H9 (cell line): ENCODE measurements around the gene RGS14. TPM values are rescaled to one million over a fixed set of nuclear protein-coding genes. Genes with fewer than 3 reads are reported as not detected.

Experiments
- DNase-seq: peaks from one replicate; pipeline ENCODE4 v3.0.0-alpha.2; 2017
- H2AFZ ChIP-seq: one replicate; pipeline ENCODE4 v1.6.1; 2013; ENCODE audit warnings: mild to moderate bottlenecking, low read length, control low read depth, moderate library complexity
- H2AK5ac ChIP-seq: 2 replicates; pipeline ENCODE4 v1.6.1; 2013; ENCODE audit warnings: low read length, control low read depth, mixed read lengths; ENCODE audit not compliant: insufficient read length
- H2BK120ac ChIP-seq: one replicate; pipeline ENCODE4 v1.6.1; 2013; ENCODE audit warnings: low read depth, mild to moderate bottlenecking, low read length, control low read depth, inconsistent platforms; ENCODE audit not compliant: poor library complexity, severe bottlenecking
- H2BK12ac ChIP-seq: 2 replicates; pipeline ENCODE4 v1.6.1; 2013; ENCODE audit warnings: low read length, control low read depth, mixed read lengths, low read depth; ENCODE audit not compliant: insufficient read length
- H2BK15ac ChIP-seq: 2 replicates; pipeline ENCODE4 v1.6.1; 2013; ENCODE audit warnings: low read depth, low read length, control low read depth
- H2BK20ac ChIP-seq: one replicate; pipeline ENCODE4 v1.6.1; 2013; ENCODE audit warnings: low read depth, mild to moderate bottlenecking, low read length, control low read depth, inconsistent platforms; ENCODE audit not compliant: poor library complexity, severe bottlenecking
- H2BK5ac ChIP-seq: 2 replicates; pipeline ENCODE4 v1.6.1; 2013; ENCODE audit warnings: low read length, control low read depth, mixed read lengths; ENCODE audit not compliant: insufficient read length
- H3K14ac ChIP-seq: 2 replicates; pipeline ENCODE4 v1.6.1; 2013; ENCODE audit warnings: low read length, control low read depth; ENCODE audit not compliant: insufficient read depth
- H3K18ac ChIP-seq: 2 replicates; pipeline ENCODE4 v1.6.1; 2013; ENCODE audit warnings: low read depth, mild to moderate bottlenecking, mixed read lengths, low read length, control low read depth; ENCODE audit not compliant: insufficient read length
- H3K23ac ChIP-seq: 2 replicates; pipeline ENCODE4 v1.6.1; 2013; ENCODE audit warnings: low read length, control low read depth, mixed read lengths, low read depth; ENCODE audit not compliant: insufficient read length
- H3K23me2 ChIP-seq: 2 replicates; pipeline ENCODE4 v1.6.1; 2013; ENCODE audit warnings: low read depth, mild to moderate bottlenecking, mixed read lengths, low read length, control low read depth; ENCODE audit not compliant: insufficient read length, poor library complexity, severe bottlenecking
- H3K27ac ChIP-seq: 2 replicates; pipeline ENCODE4 v1.5.1; 2013; ENCODE audit warnings: low read length, control low read depth, mixed read lengths, low read depth; ENCODE audit not compliant: insufficient read length
- H3K27me3 ChIP-seq: 2 replicates; pipeline ENCODE4 v1.6.1; 2013; ENCODE audit warnings: low read length, control low read depth, inconsistent platforms; ENCODE audit not compliant: insufficient read depth
- H3K4ac ChIP-seq: 2 replicates; pipeline ENCODE4 v1.6.1; 2013; ENCODE audit warnings: low read depth, mild to moderate bottlenecking, control low read depth, inconsistent platforms, low read length, moderate library complexity
- H3K4me1 ChIP-seq: 2 replicates; pipeline ENCODE4 v1.6.1; 2013; ENCODE audit warnings: low read length, control low read depth, inconsistent platforms; ENCODE audit not compliant: insufficient read depth
- H3K4me2 ChIP-seq: 2 replicates; pipeline ENCODE4 v1.6.1; 2013; ENCODE audit warnings: low read length, control low read depth, mixed read lengths; ENCODE audit not compliant: insufficient read length, insufficient read depth
- H3K56ac ChIP-seq: 2 replicates; pipeline ENCODE4 v1.6.1; 2013; ENCODE audit warnings: low read depth, mild to moderate bottlenecking, mixed read lengths, low read length, control low read depth; ENCODE audit not compliant: insufficient read length
- H3K79me1 ChIP-seq: 2 replicates; pipeline ENCODE4 v1.6.1; 2013; ENCODE audit warnings: low read depth, mild to moderate bottlenecking, moderate library complexity, low read length, control low read depth, inconsistent platforms; ENCODE audit not compliant: insufficient read depth, poor library complexity, severe bottlenecking
- H3K79me2 ChIP-seq: 2 replicates; pipeline ENCODE4 v1.6.1; 2013; ENCODE audit warnings: low read length, control low read depth, inconsistent platforms; ENCODE audit not compliant: insufficient read depth
- H3K9ac ChIP-seq: 2 replicates; pipeline ENCODE4 v1.6.1; 2013; ENCODE audit warnings: low read length, control low read depth, mixed read lengths; ENCODE audit not compliant: insufficient read length; ENCODE audit errors: extremely low read depth
- H3K9me3 ChIP-seq: one replicate; pipeline ENCODE4 v1.6.1; 2013; ENCODE audit warnings: low read depth, low read length, inconsistent platforms; ENCODE audit not compliant: control insufficient read depth
- H3T11ph ChIP-seq: one replicate; pipeline ENCODE4 v1.6.1; 2013; ENCODE audit warnings: mild to moderate bottlenecking, low read length, control low read depth, inconsistent platforms
- H4K20me1 ChIP-seq: one replicate; pipeline ENCODE4 v1.6.1; 2013; ENCODE audit not compliant: control insufficient read depth, insufficient read length, insufficient read depth
- H4K5ac ChIP-seq: 2 replicates; pipeline ENCODE4 v1.6.1; 2013; ENCODE audit warnings: low read depth, mild to moderate bottlenecking, mixed read lengths, low read length, control low read depth; ENCODE audit not compliant: insufficient read length
- H4K8ac ChIP-seq: replicated peaks from 2 replicates; pipeline ENCODE4 v1.6.1; 2013; ENCODE audit warnings: low read length, control low read depth, mixed read lengths, low read depth; ENCODE audit not compliant: insufficient read length
- H4K91ac ChIP-seq: 2 replicates; pipeline ENCODE4 v1.6.1; 2013; ENCODE audit warnings: low read depth, mild to moderate bottlenecking, moderate library complexity, mixed read lengths, low read length, control low read depth; ENCODE audit not compliant: insufficient read length
- H3K27ac Mint-ChIP-seq, 3 experiments: 2 replicates in 2 of 3; 3 replicates in 1 of 3; pipeline ENCODE4 v1.8.0; 2020 to 2021; ENCODE audit warnings: mixed read lengths in 3 of 3, mild to moderate bottlenecking in 1 of 3, moderate library complexity in 1 of 3
- H3K27me3 Mint-ChIP-seq: 2 replicates; pipeline ENCODE4 v1.8.0; 2021; ENCODE audit warnings: low read depth, mild to moderate bottlenecking, moderate library complexity, mixed read lengths
- H3K36me3 Mint-ChIP-seq, 3 experiments: 2 replicates in 2 of 3; 3 replicates in 1 of 3; pipeline ENCODE4 v1.8.0; 2020 to 2021; ENCODE audit warnings: low read depth in 3 of 3, mixed read lengths in 3 of 3; ENCODE audit not compliant: insufficient read depth in 1 of 3
- H3K4me1 Mint-ChIP-seq, 2 experiments: 2 replicates each; pipeline ENCODE4 v1.8.0; 2020; ENCODE audit warnings: mixed read lengths in 2 of 2
- H3K4me3 Mint-ChIP-seq, 2 experiments: 2 replicates in 1 of 2; 3 replicates in 1 of 2; pipeline ENCODE4 v1.8.0; 2020 to 2021; ENCODE audit warnings: mild to moderate bottlenecking in 2 of 2, mixed read lengths in 2 of 2, moderate library complexity in 1 of 2
- H3K9me3 Mint-ChIP-seq, 2 experiments: 2 replicates in 1 of 2; 3 replicates in 1 of 2; pipeline ENCODE4 v1.8.0; 2020; ENCODE audit warnings: mild to moderate bottlenecking in 2 of 2, mixed read lengths in 2 of 2, moderate library complexity in 1 of 2
- CTCF ChIP-seq: fragments of 200-600 bp; sonication (generic); conservative IDR thresholded peaks from 3 replicates; pipeline ENCODE4 v1.8.0; 2021; ENCODE audit warnings: antibody characterized with exemption, mild to moderate bottlenecking
- WGBS: extraction: QIAGEN DNeasy Blood & Tissue Kit; methylation state at CpG from one replicate; pipeline ENCODE4 v1.1.7; 2013; ENCODE audit warnings: missing lambda C conversion rate, low lambda C conversion rate, mixed read lengths; ENCODE audit not compliant: insufficient read length; ENCODE audit errors: extremely low coverage; 5-methylcytosine and 5-hydroxymethylcytosine counted together
- total RNA-seq: library from RNA; stranded (reverse); gene quantifications from 2 replicates; pipeline ENCODE4 v1.2.1, GENCODE V29; 2021

The RGS14 gene
- total RNA-seq, 1 experiment from 2014 or later, result 12.3 TPM

DNA sequence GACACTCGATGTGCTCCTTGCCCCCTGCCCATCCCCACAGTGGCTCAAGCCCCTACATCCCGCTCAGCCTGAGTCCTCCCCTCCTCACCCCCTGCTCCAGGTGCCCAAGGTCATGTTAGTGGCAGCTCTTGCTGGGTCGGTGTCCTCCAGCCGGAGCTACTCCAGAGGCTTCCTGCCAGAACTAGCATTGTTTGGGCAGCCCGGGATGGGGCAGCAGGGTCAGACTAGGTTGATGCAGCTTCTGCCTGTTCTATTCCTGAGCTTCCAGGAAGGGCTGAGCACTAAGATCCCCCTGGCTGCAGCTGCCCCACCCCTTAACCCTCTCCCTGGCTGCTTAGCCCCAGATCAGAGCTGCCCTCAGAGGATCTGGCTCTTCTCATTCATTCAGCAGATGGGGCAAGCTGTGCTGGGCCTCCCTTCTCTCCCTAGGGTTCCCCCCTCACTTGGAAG is 671 bp downstream of the RGS14 start:
- H4K20me1 ChIP-seq, result no peaks in the 10 kb centered on the region
- H3K9me3 Mint-ChIP-seq, result peaks cover 3 to 4% of the 10 kb centered on the region in 2 experiments; a peak in 4 of 5 replicates
- H2BK15ac ChIP-seq, result no peak overlapping the region
- H3K27me3 Mint-ChIP-seq, result peaks cover 56% of the 10 kb centered on the region
- no peaks in the 10 kb centered on the region for H3K36me3 Mint-ChIP-seq
- H2BK12ac ChIP-seq, result no peak overlapping the region
- no peaks in the 10 kb centered on the region for H3K79me1 ChIP-seq
- no peaks in the 10 kb centered on the region for H3K79me2 ChIP-seq
- no peak for DNase-seq
- no peak overlapping the region for H2AK5ac ChIP-seq
- peaks cover 9 to 13% of the 10 kb centered on the region in 2 experiments for H3K4me1 Mint-ChIP-seq
- no peak overlapping the region for H3K9ac ChIP-seq
- H2BK120ac ChIP-seq, result no peak overlapping the region
- no peak overlapping the region for H3K18ac ChIP-seq
- no peaks in the 10 kb centered on the region for H3K9me3 ChIP-seq
- no peak overlapping the region for H3K27ac ChIP-seq
- no peak overlapping the region for H2AFZ ChIP-seq
- no peak for TF ChIP-seq CTCF
- H2BK5ac ChIP-seq, result no peak overlapping the region
- H3K27me3 ChIP-seq, result no peaks in the 10 kb centered on the region
- H2BK20ac ChIP-seq, result no peak overlapping the region
- no peak overlapping the region for H4K8ac ChIP-seq
- peak overlapping the region in 1 of 3 experiments; percentile 40; a peak in 1 of 7 replicates for H3K27ac Mint-ChIP-seq
- H3K56ac ChIP-seq, result no peak overlapping the region
- H3K23ac ChIP-seq, result no peak overlapping the region
- H3K4me3 Mint-ChIP-seq, result no peak overlapping the region
- no CpG with 5 or more reads among the region's 5 CpGs for WGBS
- H3K4me2 ChIP-seq, result no peak overlapping the region
- H3K4me1 ChIP-seq, result peaks cover 4% of the 10 kb centered on the region; the same call in 1 of the 2 replicates
- no peak overlapping the region for H4K91ac ChIP-seq
- H3K14ac ChIP-seq, result no peak overlapping the region
- no peak overlapping the region for H4K5ac ChIP-seq
- no peak overlapping the region for H3K4ac ChIP-seq
- no peak overlapping the region for H3T11ph ChIP-seq
- peaks cover 4% of the 10 kb centered on the region for H3K23me2 ChIP-seq
